SK-N-SH treated with all-trans-retinoic acid at 6 μM for 48 hours (cell line): Measurements from ENCODE around the gene KIF1A.

Experiments
- ATAC-seq: fragments of 200-7000 bp; cut with Tn5 transposase; 3 replicates; pipeline ENCODE4 v1.9.1; 2020; ENCODE audit warnings: mild to moderate bottlenecking, moderate library complexity
- ARNTL ChIP-seq: fragments of 450-650 bp; formaldehyde crosslinking; IDR thresholded peaks from 2 replicates; pipeline ENCODE4 v1.5.0; 2020; ENCODE audit warnings: low read depth, mild to moderate bottlenecking, moderate library complexity, borderline replicate concordance
- BACH2 ChIP-seq: fragments of 250-450 bp; sonication (Bioruptor Pico); IDR thresholded peaks from 2 replicates; pipeline ENCODE4 v1.9.0; 2021; ENCODE audit warnings: mild to moderate bottlenecking, borderline replicate concordance
- CREB5 ChIP-seq: fragments of 250-450 bp; sonication (Bioruptor Pico); IDR thresholded peaks from 2 replicates; pipeline ENCODE4 v1.5.1; 2020; ENCODE audit warnings: low read depth, mild to moderate bottlenecking, moderate library complexity
- CSDC2 ChIP-seq: fragments of 250-450 bp; sonication (Bioruptor Pico); IDR thresholded peaks from 2 replicates; pipeline ENCODE4 v1.5.0; 2020; ENCODE audit warnings: mild to moderate bottlenecking, moderate library complexity
- CSRNP3 ChIP-seq: fragments of 250-450 bp; sonication (Bioruptor Pico); IDR thresholded peaks from 2 replicates; pipeline ENCODE4 v1.5.1; 2021; ENCODE audit warnings: mild to moderate bottlenecking, moderate library complexity
- ESRRG ChIP-seq: fragments of 250-450 bp; sonication (Bioruptor Pico); IDR thresholded peaks from 2 replicates; pipeline ENCODE4 v1.6.1; 2021; ENCODE audit warnings: mild to moderate bottlenecking
- GLIS3 ChIP-seq: fragments of 250-450 bp; sonication (Bioruptor Pico); IDR thresholded peaks from 2 replicates; pipeline ENCODE4 v1.5.0; 2020; ENCODE audit warnings: mild to moderate bottlenecking, moderate library complexity
- OSR1 ChIP-seq: fragments of 250-450 bp; sonication (Bioruptor Pico); IDR thresholded peaks from 2 replicates; pipeline ENCODE4 v1.8.0; 2022; ENCODE audit warnings: moderate library complexity, mild to moderate bottlenecking, inconsistent platforms
- PATZ1 ChIP-seq: fragments of 250-450 bp; sonication (Bioruptor Pico); IDR thresholded peaks from 2 replicates; pipeline ENCODE4 v1.8.0; 2020; ENCODE audit warnings: mild to moderate bottlenecking, moderate library complexity, borderline replicate concordance
- POU6F1 ChIP-seq: fragments of 250-450 bp; sonication (Bioruptor Pico); IDR thresholded peaks from 2 replicates; pipeline ENCODE4 v1.8.0; 2021; ENCODE audit warnings: low read depth, mild to moderate bottlenecking, moderate library complexity, borderline replicate concordance
- PPARA ChIP-seq: fragments of 250-450 bp; sonication (Bioruptor Pico); IDR thresholded peaks from 2 replicates; pipeline ENCODE4 v1.5.0; 2020; ENCODE audit warnings: mild to moderate bottlenecking, borderline replicate concordance
- SNAI2 ChIP-seq: fragments of 250-450 bp; sonication (Bioruptor Pico); IDR thresholded peaks from 2 replicates; pipeline ENCODE4 v1.5.0; 2020; ENCODE audit warnings: mild to moderate bottlenecking, moderate library complexity
- TCF4 ChIP-seq: fragments of 250-450 bp; sonication (Bioruptor Pico); IDR thresholded peaks from 2 replicates; pipeline ENCODE4 v1.8.0; 2021; ENCODE audit warnings: mild to moderate bottlenecking, moderate library complexity, borderline replicate concordance
- TOX ChIP-seq: fragments of 250-450 bp; sonication (Bioruptor Pico); IDR thresholded peaks from 2 replicates; pipeline ENCODE4 v1.8.0; 2021; ENCODE audit warnings: mild to moderate bottlenecking, moderate library complexity, borderline replicate concordance
- ZC3H10 ChIP-seq: fragments of 250-450 bp; sonication (Bioruptor Pico); IDR thresholded peaks from 2 replicates; pipeline ENCODE4 v1.5.1; 2021; ENCODE audit warnings: mild to moderate bottlenecking, moderate library complexity
- ZFP3 ChIP-seq: fragments of 250-450 bp; sonication (Bioruptor Pico); IDR thresholded peaks from 2 replicates; pipeline ENCODE4 v1.5.0; 2020; ENCODE audit warnings: mild to moderate bottlenecking, moderate library complexity
- ZFP30 ChIP-seq: fragments of 450-650 bp; formaldehyde crosslinking; IDR thresholded peaks from 2 replicates; pipeline ENCODE4 v1.5.0; 2022; ENCODE audit warnings: mild to moderate bottlenecking, moderate library complexity
- ZNF565 ChIP-seq: fragments of 450-650 bp; formaldehyde crosslinking; conservative IDR thresholded peaks from 2 replicates; pipeline ENCODE4 v1.5.0; 2020; ENCODE audit warnings: low read depth, mild to moderate bottlenecking, moderate library complexity
- ZNF70 ChIP-seq: fragments of 450-650 bp; formaldehyde crosslinking; IDR thresholded peaks from 2 replicates; pipeline ENCODE4 v1.5.0; 2020; ENCODE audit warnings: mild to moderate bottlenecking, moderate library complexity
- ZNF8 ChIP-seq: fragments of 450-650 bp; formaldehyde crosslinking; IDR thresholded peaks from 2 replicates; pipeline ENCODE4 v1.5.0; 2020; ENCODE audit warnings: mild to moderate bottlenecking, moderate library complexity

The KIF1A gene

GRCh38 chr2:240734756-240735155, 85.3 kb downstream of the KIF1A start:
- TF ChIP-seq TCF4 (CRISPR knock-in tag) (no peak), ZFP3 (no peak), CREB5 (CRISPR knock-in tag) (no peak), ZNF8 (CRISPR knock-in tag) (no peak), PATZ1 (CRISPR knock-in tag) (no peak), ARNTL (CRISPR knock-in tag) (no peak), GLIS3 (CRISPR knock-in tag) (no peak), OSR1 (no peak), POU6F1 (CRISPR knock-in tag) (no peak), ZNF565 (no peak), CSDC2 (no peak), BACH2 (no peak), ZC3H10 (CRISPR knock-in tag) (no peak), SNAI2 (CRISPR knock-in tag) (no peak), PPARA (CRISPR knock-in tag) (no peak)
- ATAC-seq = no peak

- TF ChIP-seq CSRNP3 (CRISPR knock-in tag) = no peak
- no peak for TF ChIP-seq PATZ1 (CRISPR knock-in tag)
- TF ChIP-seq ESRRG (CRISPR knock-in tag) = no peak
- TF ChIP-seq OSR1 = no peak
- TF ChIP-seq ZNF8 (CRISPR knock-in tag) = no peak
- TF ChIP-seq GLIS3 (CRISPR knock-in tag) = no peak
- no peak for TF ChIP-seq TOX (CRISPR knock-in tag)
- no peak for TF ChIP-seq PPARA (CRISPR knock-in tag)
- no peak for TF ChIP-seq ZFP30 (CRISPR knock-in tag)
- TF ChIP-seq ZNF70 (CRISPR knock-in tag) = no peak
- ATAC-seq = peak; percentile 19; the same call in 2 of the 3 replicates
These were observed 86.1 kb downstream of the KIF1A start for GRCh38 chr2:240733803-240734495.

- no peak for TF ChIP-seq ZNF70 (CRISPR knock-in tag)
- TF ChIP-seq ZFP30 (CRISPR knock-in tag) = no peak
- no peak for TF ChIP-seq ZNF8 (CRISPR knock-in tag)
- no peak for TF ChIP-seq POU6F1 (CRISPR knock-in tag)
- TF ChIP-seq ESRRG (CRISPR knock-in tag) = no peak
- no peak for TF ChIP-seq TOX (CRISPR knock-in tag)
- TF ChIP-seq PPARA (CRISPR knock-in tag) = no peak
- TF ChIP-seq OSR1 = no peak
- no peak for TF ChIP-seq CSDC2
- no peak for ATAC-seq
These were observed 87.0 kb downstream of the KIF1A start for GRCh38 chr2:240732911-240733622.
